ENCODE measurements around the gene DPH2. TPM values are rescaled to one million over a fixed set of nuclear protein-coding genes. Genes with fewer than 3 reads are reported as not detected.

The DPH2 gene
- total RNA-seq, 1 donor from 2014 or later: 30.2 TPM

DNA sequence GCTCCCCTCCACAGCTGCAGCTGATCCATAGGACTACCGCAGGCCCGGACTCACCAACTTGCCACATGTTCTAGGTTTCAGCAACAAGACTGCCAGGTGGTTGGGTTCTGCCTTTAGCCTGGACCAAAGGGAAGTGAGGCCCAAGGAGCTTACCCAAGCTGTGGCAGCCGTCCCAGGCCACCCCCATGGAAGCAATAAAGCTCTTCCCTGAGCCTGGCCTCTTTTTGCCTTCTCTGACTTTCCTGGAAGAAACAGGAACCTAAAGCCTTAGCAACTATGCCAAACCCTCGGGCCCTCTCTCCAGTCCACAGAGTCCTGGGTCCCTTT lies 38.9 kb upstream of the DPH2 start:
- peaks cover 18% of the 10 kb centered on the region for H3K27me3 Mint-ChIP-seq
- TF ChIP-seq, protein P1, sequence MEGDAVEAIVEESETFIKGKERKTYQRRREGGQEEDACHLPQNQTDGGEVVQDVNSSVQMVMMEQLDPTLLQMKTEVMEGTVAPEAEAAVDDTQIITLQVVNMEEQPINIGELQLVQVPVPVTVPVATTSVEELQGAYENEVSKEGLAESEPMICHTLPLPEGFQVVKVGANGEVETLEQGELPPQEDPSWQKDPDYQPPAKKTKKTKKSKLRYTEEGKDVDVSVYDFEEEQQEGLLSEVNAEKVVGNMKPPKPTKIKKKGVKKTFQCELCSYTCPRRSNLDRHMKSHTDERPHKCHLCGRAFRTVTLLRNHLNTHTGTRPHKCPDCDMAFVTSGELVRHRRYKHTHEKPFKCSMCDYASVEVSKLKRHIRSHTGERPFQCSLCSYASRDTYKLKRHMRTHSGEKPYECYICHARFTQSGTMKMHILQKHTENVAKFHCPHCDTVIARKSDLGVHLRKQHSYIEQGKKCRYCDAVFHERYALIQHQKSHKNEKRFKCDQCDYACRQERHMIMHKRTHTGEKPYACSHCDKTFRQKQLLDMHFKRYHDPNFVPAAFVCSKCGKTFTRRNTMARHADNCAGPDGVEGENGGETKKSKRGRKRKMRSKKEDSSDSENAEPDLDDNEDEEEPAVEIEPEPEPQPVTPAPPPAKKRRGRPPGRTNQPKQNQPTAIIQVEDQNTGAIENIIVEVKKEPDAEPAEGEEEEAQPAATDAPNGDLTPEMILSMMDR (conservative IDR thresholded peaks at IDR 0.05): no peak
- H3K36me3 Mint-ChIP-seq: peaks cover 7% of the 10 kb centered on the region
- no peak overlapping the region for H3K27ac Mint-ChIP-seq
- no peak overlapping the region for H3K4me3 Mint-ChIP-seq
- H3K4me1 Mint-ChIP-seq (ENCODE audit: unreplicated experiment): peaks cover 20% of the 10 kb centered on the region
- DNase-seq (ENCODE audit: extremely low spot score, unreplicated experiment): no peak
- no peaks in the 10 kb centered on the region for H3K9me3 Mint-ChIP-seq

DNA sequence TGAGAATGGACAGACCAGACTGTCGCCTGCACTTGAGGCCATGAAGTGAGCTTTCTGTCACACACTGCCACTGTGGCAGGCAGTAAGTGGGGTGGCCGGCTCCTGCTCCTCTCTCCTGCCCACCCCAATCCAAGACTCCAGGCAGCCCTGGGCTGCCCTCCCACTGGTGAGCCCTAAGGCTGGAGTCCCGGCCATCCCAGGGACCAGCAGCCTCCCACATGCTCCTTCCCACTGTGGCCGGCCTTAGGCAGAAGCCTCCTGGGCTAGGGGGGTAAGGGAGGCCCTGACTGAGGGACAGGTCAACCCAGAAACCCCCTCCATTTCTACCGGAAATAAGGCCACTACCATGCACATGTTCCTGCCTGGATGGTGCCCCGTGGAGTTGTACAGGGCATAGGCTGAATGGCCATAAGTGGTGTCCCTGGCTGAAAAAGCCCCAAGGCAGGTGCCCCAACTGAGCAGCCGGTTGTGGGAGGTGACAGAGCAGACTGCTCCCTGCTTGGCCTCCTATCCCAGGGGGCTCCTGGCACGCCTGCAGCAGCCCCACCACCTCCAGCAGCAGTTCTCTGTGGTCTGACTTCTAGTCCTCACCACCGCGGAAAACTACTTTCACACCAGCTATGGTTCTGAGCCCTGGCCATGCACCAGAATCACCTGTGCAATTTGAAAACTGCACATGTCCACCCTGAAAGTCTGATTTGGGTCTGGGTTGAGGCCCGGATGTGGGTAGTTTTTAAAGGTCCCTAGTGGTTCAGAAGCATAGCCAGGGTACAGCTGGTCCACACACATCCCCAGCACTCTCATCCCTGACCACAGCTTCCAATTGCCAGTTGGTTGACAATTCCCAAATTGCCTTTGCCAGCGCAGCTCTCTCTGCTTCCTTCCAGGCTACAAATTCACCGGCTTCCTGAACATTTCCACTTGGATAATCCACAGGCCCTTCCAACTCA lies 37.8 kb upstream of the DPH2 start:
- TF ChIP-seq, protein P1 (conservative IDR thresholded peaks at IDR 0.05): no peak
- H3K4me1 Mint-ChIP-seq (ENCODE audit: unreplicated experiment): peaks cover 20% of the 10 kb centered on the region
- H3K36me3 Mint-ChIP-seq: peaks cover 5% of the 10 kb centered on the region
- peaks cover 21% of the 10 kb centered on the region for H3K27me3 Mint-ChIP-seq
- DNase-seq (ENCODE audit: extremely low spot score, unreplicated experiment): no peak
- H3K4me3 Mint-ChIP-seq: peak overlapping the region; percentile 82
- peak overlapping the region; percentile 79 for H3K27ac Mint-ChIP-seq
- no peaks in the 10 kb centered on the region for H3K9me3 Mint-ChIP-seq

DNA sequence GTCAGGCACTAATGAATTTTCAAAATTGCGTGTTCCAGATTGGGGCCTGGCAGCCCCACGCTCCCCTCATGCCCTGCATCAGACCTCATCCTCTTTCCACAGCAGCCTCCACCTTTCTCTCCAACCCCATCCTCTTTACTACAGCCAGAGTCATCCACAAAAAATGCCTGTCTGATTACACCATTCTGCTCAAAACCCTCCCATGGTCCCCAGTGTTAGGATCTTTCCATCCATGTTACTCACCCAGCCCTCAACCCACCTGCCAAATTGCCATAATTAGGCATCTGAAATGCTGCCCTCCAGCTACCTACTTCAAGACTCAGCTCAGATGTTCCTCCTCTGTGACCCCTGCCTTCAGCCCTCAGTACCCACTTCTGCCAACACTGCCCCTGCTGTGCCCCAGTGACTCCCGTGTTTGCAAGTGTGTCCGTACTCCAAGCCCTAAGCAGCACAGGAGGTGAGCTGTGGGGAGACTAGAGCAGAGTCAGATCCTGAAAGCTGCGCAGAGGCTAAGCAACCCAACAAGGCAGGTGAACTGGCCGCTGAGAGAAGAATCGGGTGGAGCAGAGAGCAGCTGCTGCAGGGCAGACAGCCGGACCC lies 36.9 kb upstream of the DPH2 start:
- Mint-ChIP-seq H3K36me3 (peaks cover under 1% of the 10 kb centered on the region), H3K27ac (peak overlapping the region; percentile 15), H3K4me1 (ENCODE audit: unreplicated experiment) (peaks cover 20% of the 10 kb centered on the region), H3K9me3 (no peaks in the 10 kb centered on the region), H3K27me3 (peaks cover 26% of the 10 kb centered on the region), H3K4me3 (peak overlapping the region; percentile 82)
- TF ChIP-seq, protein P1 (conservative IDR thresholded peaks at IDR 0.05): no peak
- no peak for DNase-seq (ENCODE audit: extremely low spot score, unreplicated experiment)

DNA sequence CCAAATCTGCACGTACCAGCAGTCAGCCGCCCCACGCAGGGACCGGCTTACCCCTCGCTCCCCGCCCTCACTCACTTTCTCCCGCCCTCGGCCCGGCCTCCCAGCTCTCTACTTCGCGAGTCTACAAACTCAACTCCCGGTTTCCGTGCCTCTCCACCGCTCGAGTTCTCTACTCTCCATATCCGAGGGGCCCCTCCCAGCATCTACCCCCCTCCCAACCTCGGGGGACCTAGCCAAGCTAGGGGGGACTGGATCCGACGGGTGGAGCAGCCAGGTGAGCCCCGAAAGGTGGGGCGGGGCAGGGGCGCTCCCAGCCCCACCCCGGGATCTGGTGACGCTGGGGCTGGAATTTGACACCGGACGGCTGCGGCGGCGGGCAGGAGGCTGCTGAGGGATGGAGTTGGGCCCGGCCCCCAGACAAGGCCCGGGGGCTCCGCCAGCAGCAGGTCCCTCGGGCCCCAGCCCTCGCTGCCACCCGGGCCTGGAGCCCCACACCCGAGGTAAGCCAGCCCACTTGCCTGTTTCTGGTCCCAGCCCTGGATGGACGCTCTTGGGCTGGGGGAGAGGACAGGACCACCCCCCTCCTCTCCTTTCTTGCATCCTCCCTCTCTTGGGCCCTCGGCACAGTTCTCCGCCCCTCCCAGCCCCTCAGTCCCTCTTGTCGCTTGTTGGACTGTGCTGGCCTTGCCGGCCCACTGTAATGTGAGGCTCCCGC lies 36.3 kb upstream of the DPH2 start, which contains the start of gene ARTN:
ARTN (plus strand) TSS at position 416 of the 715 bp plus-strand sequence. CDS start 1,856 bp downstream, outside the sequence.
- peak within 1 kb of the TSS; percentile 84 for H3K4me3 Mint-ChIP-seq
- peaks cover 20% of the 10 kb centered on the region for H3K4me1 Mint-ChIP-seq (ENCODE audit: unreplicated experiment)
- peaks cover 33% of the 10 kb centered on the region for H3K27me3 Mint-ChIP-seq
- no peaks in the 10 kb centered on the region for H3K36me3 Mint-ChIP-seq
- no peaks in the 10 kb centered on the region for H3K9me3 Mint-ChIP-seq
- TF ChIP-seq, protein P1 (conservative IDR thresholded peaks at IDR 0.05): no peak
- peak within 1 kb of the TSS; percentile 47 for H3K27ac Mint-ChIP-seq
- DNase-seq (ENCODE audit: extremely low spot score, unreplicated experiment): no peak

DNA sequence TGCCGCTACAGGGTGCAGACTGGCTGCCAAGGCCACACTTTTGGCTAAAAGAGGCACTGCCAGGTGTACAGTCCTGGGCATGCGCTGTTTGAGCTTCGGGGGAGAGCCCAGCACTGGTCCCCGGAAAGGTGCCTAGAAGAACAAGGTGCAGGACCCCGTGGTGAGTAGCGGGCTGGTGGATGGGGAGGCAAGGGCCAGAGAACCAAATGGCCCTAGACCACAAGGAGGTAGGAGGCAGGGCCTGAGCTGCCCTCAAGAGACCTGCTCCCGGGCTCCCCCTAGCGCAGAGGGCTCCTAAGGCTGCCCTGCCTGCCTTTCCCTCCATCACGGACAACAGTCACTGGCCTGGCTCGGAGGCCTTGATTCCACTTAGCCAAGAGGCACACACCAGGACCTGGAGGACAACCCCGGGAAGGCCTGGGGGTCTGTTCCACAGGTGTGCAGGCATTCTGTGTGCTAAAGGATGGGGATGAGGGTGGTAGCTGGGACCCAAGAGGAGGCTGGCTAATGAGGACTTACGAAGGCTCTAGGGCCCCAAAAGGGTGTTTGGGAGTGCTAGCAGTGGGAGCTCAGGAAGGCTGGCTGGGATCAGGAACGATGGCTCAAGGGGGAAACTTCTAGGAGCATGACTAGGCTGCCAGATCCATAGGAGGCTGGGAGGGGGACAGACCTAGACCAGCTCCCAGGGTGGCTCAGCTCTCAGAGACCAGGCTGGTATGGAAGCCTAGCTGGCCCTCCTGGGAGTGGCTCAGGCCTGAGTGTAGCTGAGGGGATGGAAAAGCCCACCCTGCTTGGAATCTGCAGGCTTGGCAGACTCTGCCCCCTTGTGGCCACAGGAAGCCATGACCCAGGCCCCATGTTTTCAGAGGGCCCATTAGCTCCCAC lies 35.5 kb upstream of the DPH2 start:
- peaks cover 20% of the 10 kb centered on the region for H3K4me1 Mint-ChIP-seq (ENCODE audit: unreplicated experiment)
- H3K27ac Mint-ChIP-seq: peak overlapping the region; percentile 47
- H3K4me3 Mint-ChIP-seq: peak overlapping the region; percentile 84
- TF ChIP-seq, protein P1 (conservative IDR thresholded peaks at IDR 0.05): peak; percentile 95
- H3K27me3 Mint-ChIP-seq: peaks cover 38% of the 10 kb centered on the region
- no peaks in the 10 kb centered on the region for H3K9me3 Mint-ChIP-seq
- no peaks in the 10 kb centered on the region for H3K36me3 Mint-ChIP-seq
- no peak for DNase-seq (ENCODE audit: extremely low spot score, unreplicated experiment)
